ENCODE results near the gene MKRN1.
"Not testable (repeated sequence)": the region's sequence is repeated elsewhere in the genome, so short reads cannot be mapped to it uniquely, and the experiment has no call there.

The MKRN1 gene

DNA sequence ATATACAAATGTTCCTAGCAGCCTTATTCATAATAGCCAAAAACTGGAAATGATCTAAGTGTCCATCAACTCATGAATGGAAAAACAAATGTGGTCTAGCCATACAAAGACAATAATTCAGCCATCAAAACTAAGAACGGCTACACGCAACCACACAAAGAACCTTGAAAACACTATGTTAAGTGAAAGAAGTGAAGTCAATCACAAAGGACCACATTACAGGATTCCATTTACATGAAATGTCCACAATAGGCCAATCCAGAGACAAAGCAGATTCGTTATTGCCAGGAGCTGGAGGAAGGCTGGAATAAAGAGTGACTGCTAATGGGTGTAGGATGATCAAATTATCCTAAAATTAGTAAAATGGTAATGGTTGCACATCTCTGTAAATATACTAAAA lies 21.1 kb downstream of the MKRN1 start:
- no peak overlapping the region for H3K4me3 ChIP-seq (ENCODE audit: low read depth, low read length)
- TF ChIP-seq, protein P1, sequence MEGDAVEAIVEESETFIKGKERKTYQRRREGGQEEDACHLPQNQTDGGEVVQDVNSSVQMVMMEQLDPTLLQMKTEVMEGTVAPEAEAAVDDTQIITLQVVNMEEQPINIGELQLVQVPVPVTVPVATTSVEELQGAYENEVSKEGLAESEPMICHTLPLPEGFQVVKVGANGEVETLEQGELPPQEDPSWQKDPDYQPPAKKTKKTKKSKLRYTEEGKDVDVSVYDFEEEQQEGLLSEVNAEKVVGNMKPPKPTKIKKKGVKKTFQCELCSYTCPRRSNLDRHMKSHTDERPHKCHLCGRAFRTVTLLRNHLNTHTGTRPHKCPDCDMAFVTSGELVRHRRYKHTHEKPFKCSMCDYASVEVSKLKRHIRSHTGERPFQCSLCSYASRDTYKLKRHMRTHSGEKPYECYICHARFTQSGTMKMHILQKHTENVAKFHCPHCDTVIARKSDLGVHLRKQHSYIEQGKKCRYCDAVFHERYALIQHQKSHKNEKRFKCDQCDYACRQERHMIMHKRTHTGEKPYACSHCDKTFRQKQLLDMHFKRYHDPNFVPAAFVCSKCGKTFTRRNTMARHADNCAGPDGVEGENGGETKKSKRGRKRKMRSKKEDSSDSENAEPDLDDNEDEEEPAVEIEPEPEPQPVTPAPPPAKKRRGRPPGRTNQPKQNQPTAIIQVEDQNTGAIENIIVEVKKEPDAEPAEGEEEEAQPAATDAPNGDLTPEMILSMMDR (IDR thresholded peaks at IDR 0.05; ENCODE audit: low read depth, low read length, missing control alignments), result no peak
- no peak for DNase-seq
- in situ Hi-C loops (cut with HindIII; ENCODE audit: low pct_ligation_motif_present, low sequenced_read_pairs), result no loop called here
- no peak overlapping the region for H3K27ac ChIP-seq
- peaks cover 41% of the 10 kb centered on the region for H3K36me3 ChIP-seq (replicated peaks)
- H3K27me3 ChIP-seq (replicated peaks), result no peaks in the 10 kb centered on the region

DNA sequence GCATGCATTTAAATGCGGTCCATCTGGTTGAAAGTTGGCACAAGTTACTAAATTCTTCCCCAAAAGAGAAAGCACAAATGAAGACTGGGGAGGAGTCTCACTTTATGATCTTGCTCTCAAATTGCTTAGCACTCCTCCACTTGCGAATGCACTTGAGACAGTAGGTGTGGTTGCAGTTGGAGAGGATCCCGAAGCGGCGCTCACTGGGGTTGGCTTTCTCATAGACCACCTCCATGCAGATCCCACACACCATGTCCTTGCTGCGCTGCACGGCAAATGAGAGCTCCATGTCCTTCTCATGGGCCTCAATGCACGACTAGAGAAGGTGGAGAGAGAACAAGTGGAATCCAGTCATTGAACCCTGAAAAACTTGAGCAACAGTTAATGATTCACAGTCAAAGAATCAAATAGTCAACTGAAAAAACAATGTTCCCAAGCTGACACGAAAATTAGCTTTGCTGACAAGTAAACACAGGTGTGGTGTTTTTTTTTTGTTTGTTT lies 22.7 kb downstream of the MKRN1 start:
- Histone ChIP-seq H3K36me3 (replicated peaks) (peaks cover 39% of the 10 kb centered on the region), H3K27ac (no peak overlapping the region), H3K4me3 (ENCODE audit: low read depth, low read length) (no peak overlapping the region), H3K27me3 (replicated peaks) (no peaks in the 10 kb centered on the region)
- TF ChIP-seq, protein P1 (IDR thresholded peaks at IDR 0.05; ENCODE audit: low read depth, low read length, missing control alignments), result no peak
- DNase-seq, result no peak
- in situ Hi-C loops (cut with HindIII; ENCODE audit: low pct_ligation_motif_present, low sequenced_read_pairs), result no loop called here

DNA sequence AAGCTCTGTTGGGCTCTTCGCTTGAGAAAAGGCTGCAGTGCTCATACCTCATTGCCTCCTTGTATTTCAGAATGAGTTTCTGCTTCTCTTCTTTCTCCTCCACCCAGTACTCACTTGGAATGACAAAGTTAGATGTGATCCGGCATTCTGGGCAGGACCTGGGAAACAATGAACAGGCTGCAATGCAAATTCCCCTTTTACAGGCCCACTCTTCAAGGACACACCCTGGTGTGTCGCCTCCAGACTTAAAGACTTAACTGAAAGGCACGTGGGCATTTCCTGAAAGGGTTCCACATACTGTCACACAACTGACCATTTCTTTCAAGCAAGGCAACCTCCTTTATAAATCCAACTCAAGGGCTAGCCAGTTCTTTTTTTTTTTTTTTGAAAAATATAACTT lies 23.6 kb downstream of the MKRN1 start:
- Histone ChIP-seq H3K27ac (no peak overlapping the region), H3K4me3 (ENCODE audit: low read depth, low read length) (no peak overlapping the region), H3K36me3 (replicated peaks) (peaks cover 39% of the 10 kb centered on the region), H3K27me3 (replicated peaks) (no peaks in the 10 kb centered on the region)
- in situ Hi-C loops (cut with HindIII; ENCODE audit: low pct_ligation_motif_present, low sequenced_read_pairs), result no loop called here
- no peak for DNase-seq
- TF ChIP-seq, protein P1 (IDR thresholded peaks at IDR 0.05; ENCODE audit: low read depth, low read length, missing control alignments), result no peak

DNA sequence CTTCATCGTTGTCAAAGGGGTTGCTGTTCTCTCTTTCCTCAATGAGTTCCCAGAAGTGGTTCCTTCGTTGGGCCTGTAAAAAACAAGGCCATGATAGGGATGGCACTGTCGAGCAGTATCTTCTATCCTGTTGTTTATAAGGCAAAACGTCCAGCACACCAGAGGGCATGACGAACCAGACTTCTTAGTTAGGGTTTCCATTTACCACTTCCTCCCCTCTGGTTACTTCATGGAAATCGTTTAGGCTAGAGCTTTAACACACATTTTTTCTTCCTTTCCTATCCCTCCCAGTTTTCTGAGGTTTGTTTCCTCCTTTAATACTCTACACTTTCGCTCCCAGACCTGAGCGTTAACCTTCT lies 24.7 kb downstream of the MKRN1 start:
- Histone ChIP-seq H3K27ac (no peak overlapping the region), H3K36me3 (replicated peaks) (peaks cover 36% of the 10 kb centered on the region), H3K27me3 (replicated peaks) (no peaks in the 10 kb centered on the region), H3K4me3 (ENCODE audit: low read depth, low read length) (no peak overlapping the region)
- no peak for DNase-seq
- in situ Hi-C loops (cut with HindIII; ENCODE audit: low pct_ligation_motif_present, low sequenced_read_pairs), result no loop called here
- TF ChIP-seq, protein P1 (IDR thresholded peaks at IDR 0.05; ENCODE audit: low read depth, low read length, missing control alignments), result no peak

- DNase-seq; H3K4me3 ChIP-seq (ENCODE audit: low read depth, low read length); H3K27me3 ChIP-seq (replicated peaks); in situ Hi-C loops (cut with HindIII; ENCODE audit: low pct_ligation_motif_present, low sequenced_read_pairs); H3K27ac ChIP-seq: not testable (repeated sequence)
- peaks cover 36% of the 10 kb centered on the region for H3K36me3 ChIP-seq (replicated peaks)
Observed at GRCh38 chr7:140453785-140454656, 25.3 kb downstream of the MKRN1 start.

- Histone ChIP-seq H3K27ac (no peak overlapping the region), H3K27me3 (replicated peaks) (no peaks in the 10 kb centered on the region), H3K36me3 (replicated peaks) (peaks cover 30% of the 10 kb centered on the region), H3K4me3 (ENCODE audit: low read depth, low read length) (no peak overlapping the region)
- no peak for DNase-seq
- in situ Hi-C loops (cut with HindIII; ENCODE audit: low pct_ligation_motif_present, low sequenced_read_pairs), result no loop called here
- TF ChIP-seq, protein P1 (IDR thresholded peaks at IDR 0.05; ENCODE audit: low read depth, low read length, missing control alignments), result no peak
Observed at GRCh38 chr7:140453273-140453672, 26.0 kb downstream of the MKRN1 start.
